Transverse colon (tissue), 4 donors: ENCODE measurements around the gene STXBP1. TPM values are rescaled to one million over a fixed set of nuclear protein-coding genes. Genes with fewer than 3 reads are reported as not detected.
A peak's percentile ranks its signal among the peaks of the same experiment; 100 is the strongest.

Experiments
- DNase-seq: peaks from one replicate; pipeline ENCODE4 v3.0.0-alpha.2; 2019
- H3K27ac ChIP-seq, 4 donors: fragments of 200-600 bp; sonication (generic); 2 replicates each; pipeline ENCODE4 v1.5.1; 2016 to 2018; ENCODE audit warnings: inconsistent platforms in 4 of 4
- H3K27me3 ChIP-seq: fragments of 200-600 bp; sonication (generic); 2 replicates; pipeline ENCODE4 v1.5.1; 2017; ENCODE audit warnings: inconsistent platforms
- H3K36me3 ChIP-seq, 4 donors: fragments of 200-600 bp; sonication (generic); 2 replicates each; pipeline ENCODE4 v1.5.1; 2017 to 2019; ENCODE audit warnings: inconsistent platforms in 4 of 4
- H3K4me1 ChIP-seq, 4 donors: fragments of 200-600 bp; sonication (generic); 2 replicates each; pipeline ENCODE4 v1.5.1; 2017 to 2020; ENCODE audit warnings: inconsistent platforms in 4 of 4
- H3K4me3 ChIP-seq, 4 donors: fragments of 200-600 bp; sonication (generic); 1 replicate in 1 of 4; 2 replicates in 3 of 4; pipeline versions ENCODE4 v1.5.1 to v1.6.1; 2017 to 2019; ENCODE audit warnings: inconsistent platforms in 4 of 4
- H3K9me3 ChIP-seq, 2 donors: fragments of 200-600 bp; sonication (generic); 2 replicates each; pipeline ENCODE4 v1.5.1; 2017 to 2019; ENCODE audit warnings: inconsistent platforms in 2 of 2
- CTCF ChIP-seq, 5 experiments: fragments of 200-600 bp in 3 of 5; fragments of 450-650 bp in 2 of 5; sonication (generic) in 3 of 5; IDR thresholded peaks; 1 replicate in 2 of 5; 2 replicates in 3 of 5; pipeline ENCODE4 v1.5.1; 2016 to 2017; ENCODE audit warnings: antibody characterized with exemption in 5 of 5, inconsistent platforms in 3 of 5, mild to moderate bottlenecking in 2 of 5, moderate library complexity in 1 of 5
- EP300 ChIP-seq: sonication (generic); formaldehyde crosslinking; IDR thresholded peaks from one replicate; pipeline ENCODE4 v1.6.1; 2017; ENCODE audit warnings: antibody characterized with exemption, low read depth
- POLR2A ChIP-seq: fragments of 450-650 bp; IDR thresholded peaks from one replicate; pipeline ENCODE4 v1.6.1; 2016; ENCODE audit warnings: antibody characterized with exemption, mild to moderate bottlenecking, moderate library complexity
- POLR2AphosphoS5 ChIP-seq, 3 donors: sonication (generic); formaldehyde crosslinking; IDR thresholded peaks; one replicate each; pipeline ENCODE4 v1.6.1; 2016; ENCODE audit warnings: antibody characterized with exemption in 3 of 3
- WGBS, 2 donors: methylation state at CpG; one replicate each; pipeline ENCODE4 v1.1.5; 2018; ENCODE audit warnings: low coverage in 1 of 2; 5-methylcytosine and 5-hydroxymethylcytosine counted together
- in situ Hi-C, 4 donors: fragments of 200-750 bp; cut with MboI; loops; one replicate each; pipeline versions ENCODE4 v1.15.0 to v1.15.1; 2017; ENCODE audit warnings: low sequenced_read_pairs in 3 of 4, low pct_ligation_motif_present in 1 of 4, low pct_unique_long_range_greater_than_20kb in 1 of 4
- intact Hi-C: fragments of 100-400 bp; cut with DNase I; formaldehyde crosslinking; loops from one replicate; pipeline ENCODE4 v1.15.1; 2023; ENCODE audit warnings: low total_unique reads
- total RNA-seq, 4 donors: library from RNA; depleted of rRNA; stranded (reverse); fragments of >200 nt; gene quantifications; one replicate each; pipeline ENCODE4 v1.1.0, GENCODE V29; 2016

STXBP1 gene
- total RNA-seq, 4 donors from 2014 or later: 7.9 to 193 (median 13.3) TPM

GRCh38 chr9:127565231-127565630, 46.8 kb upstream of the STXBP1 start:
- no peaks in the 10 kb centered on the region for H3K27me3 ChIP-seq
- DNase-seq: no peak
- peak overlapping the region; percentile 97 to 98 (median 97) for H3K27ac ChIP-seq
- no peaks in the 10 kb centered on the region for H3K36me3 ChIP-seq
- WGBS, 2 donors: 54 to 56% methylated on average over 5 to 11 of the region's 11 CpGs
- H3K4me1 ChIP-seq: peaks cover 39 to 75% (median 63%) of the 10 kb centered on the region in 4 donors
- intact Hi-C loops: no loop called here
- TF ChIP-seq POLR2AphosphoS5 (IDR thresholded peaks at IDR 0.05) (peak in 1 of 3 donors; percentile 23), POLR2A (no peak), CTCF (IDR thresholded peaks at IDR 0.05) (no peak), EP300 (no peak)
- no peak overlapping the region for H3K4me3 ChIP-seq
- H3K9me3 ChIP-seq: no peaks in the 10 kb centered on the region
- in situ Hi-C loops: no loop called here

DNA sequence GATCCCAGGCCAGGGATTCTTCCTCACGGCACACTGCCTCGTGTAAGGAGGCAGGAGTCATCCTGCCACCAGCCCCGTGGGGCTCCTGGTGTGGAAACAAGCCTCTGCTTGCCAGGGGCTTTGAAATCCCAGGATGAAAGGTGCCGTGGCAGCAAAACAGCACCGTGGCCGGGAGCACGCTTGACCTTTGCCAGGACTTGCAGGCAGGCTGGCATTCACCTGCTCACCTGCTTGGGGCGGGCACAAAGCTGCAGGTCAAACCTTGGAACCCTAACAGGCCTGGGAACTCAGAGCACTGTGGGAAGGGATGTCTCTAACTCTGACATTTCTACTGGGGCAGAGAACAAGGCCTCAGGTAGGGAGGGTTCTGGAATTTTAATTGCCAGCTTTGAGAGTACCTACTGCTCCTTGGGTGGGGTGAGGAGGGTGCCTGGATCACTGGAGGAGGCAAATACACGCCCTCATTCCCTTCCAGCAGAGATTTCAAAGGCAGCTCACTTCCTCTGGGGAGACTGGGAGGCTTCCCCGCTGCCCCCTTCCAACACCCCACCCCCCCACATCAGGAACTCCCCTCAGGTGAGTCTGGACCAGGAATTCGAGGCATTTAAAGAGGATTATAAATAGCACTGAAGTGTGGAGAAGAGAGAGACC, 45.6 kb upstream of the STXBP1 start:
- intact Hi-C loops: no loop called here
- 28% methylated on average over 5 of the region's 11 CpGs; no CpG with 5 or more reads in 1 of the 2 donors for WGBS, 2 donors
- in situ Hi-C loops: no loop called here
- peak overlapping the region; percentile 97 to 98 (median 97) for H3K27ac ChIP-seq
- peak in 2 of 3 donors; percentile 71 to 84 for TF ChIP-seq POLR2AphosphoS5 (IDR thresholded peaks at IDR 0.05)
- no peak for TF ChIP-seq CTCF (IDR thresholded peaks at IDR 0.05)
- peak; percentile 50 for TF ChIP-seq EP300
- peak; percentile 45 for TF ChIP-seq POLR2A
- H3K36me3 ChIP-seq: no peaks in the 10 kb centered on the region
- H3K4me1 ChIP-seq: peaks cover 40 to 72% (median 62%) of the 10 kb centered on the region in 4 donors
- no peaks in the 10 kb centered on the region for H3K27me3 ChIP-seq
- H3K4me3 ChIP-seq: peak overlapping the region; percentile 91 to 95 (median 92)
- DNase-seq: peak; percentile 78
- H3K9me3 ChIP-seq: no peaks in the 10 kb centered on the region

DNA sequence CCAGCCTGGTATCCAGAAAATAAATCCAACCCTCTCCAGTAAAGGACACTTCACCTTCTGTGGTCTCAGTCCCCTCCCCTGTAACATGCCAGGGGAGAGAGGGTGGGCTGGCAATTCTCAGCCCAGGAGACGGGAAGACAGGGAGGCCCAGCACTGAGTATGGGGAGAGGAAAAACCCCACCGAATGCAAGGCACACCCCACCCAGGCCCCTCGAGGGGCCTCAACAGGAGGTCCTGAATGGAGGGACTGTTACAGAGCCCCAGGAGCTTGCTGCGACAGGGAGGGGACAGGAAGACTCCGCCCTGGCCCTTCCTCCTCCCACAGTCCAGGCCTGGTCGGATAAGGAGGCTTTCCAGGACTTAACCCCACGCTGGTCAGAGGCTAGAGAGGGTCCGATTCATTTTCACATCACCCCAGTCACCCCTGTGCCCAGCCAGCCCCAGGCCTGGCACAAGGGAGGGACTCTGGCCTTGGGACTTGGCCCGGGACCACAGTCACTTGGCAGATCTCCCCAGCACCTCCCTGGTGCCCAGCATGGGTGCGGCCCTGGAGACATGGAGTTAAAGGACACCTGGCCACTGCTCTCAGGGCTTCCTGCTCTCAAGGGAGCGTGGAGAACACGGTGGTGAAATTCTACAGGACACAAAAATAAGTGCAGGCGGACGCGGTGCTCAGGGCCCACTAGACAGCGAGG, 44.9 kb upstream of the STXBP1 start:
- Histone ChIP-seq H3K4me3 (peak overlapping the region; percentile 91 to 95 (median 92)), H3K9me3 (no peaks in the 10 kb centered on the region), H3K36me3 (no peaks in the 10 kb centered on the region), H3K27ac (peak overlapping the region; percentile 97 to 98 (median 97)), H3K27me3 (no peaks in the 10 kb centered on the region), H3K4me1 (peaks cover 38 to 71% (median 56%) of the 10 kb centered on the region in 4 donors)
- in situ Hi-C loops (no loop called here), intact Hi-C loops (no loop called here)
- no peak for TF ChIP-seq CTCF (IDR thresholded peaks at IDR 0.05)
- TF ChIP-seq EP300: no peak
- TF ChIP-seq POLR2A: peak; percentile 83
- peak; percentile 67 to 82 (median 68) for TF ChIP-seq POLR2AphosphoS5 (IDR thresholded peaks at IDR 0.05)
- peak; percentile 81 for DNase-seq
- 17% methylated on average over 16 of the region's 16 CpGs; no CpG with 5 or more reads in 1 of the 2 donors for WGBS, 2 donors
